ENCODE results near the gene CITED4. TPM values are rescaled to one million over a fixed set of nuclear protein-coding genes. Genes with fewer than 3 reads are reported as not detected.

Gene CITED4
- total RNA-seq, 1 experiment from 2014 or later, result 9.5 TPM

DNA sequence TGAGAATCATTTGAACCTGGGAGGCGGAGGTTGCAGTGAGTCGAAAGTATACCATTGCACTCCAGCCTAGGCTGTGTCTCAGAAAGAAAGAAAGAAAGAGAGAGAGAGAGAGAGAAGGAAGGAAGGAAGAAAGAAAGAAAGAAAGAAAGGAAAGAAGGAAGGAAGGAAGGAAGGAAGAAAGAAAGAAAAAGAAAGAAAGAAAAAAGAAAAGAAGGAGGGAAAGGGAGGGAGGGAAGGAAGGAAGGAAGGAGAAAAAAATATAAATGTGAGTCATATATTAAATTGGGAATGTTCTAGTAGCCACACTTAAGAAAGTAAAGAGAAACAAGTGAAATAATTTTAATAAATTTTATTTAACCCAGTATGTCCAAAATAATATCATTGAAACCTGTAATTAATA is 16.7 kb upstream of the CITED4 start:
- Histone ChIP-seq H3K9ac (ENCODE audit: extremely low read depth, insufficient read length, low read length) (no peak overlapping the region), H2AFZ (ENCODE audit: low read length) (no peak overlapping the region), H3K4ac (ENCODE audit: low read depth, low read length) (no peak overlapping the region), H3K27ac (ENCODE audit: insufficient read length, low read depth, low read length) (no peak overlapping the region), H3K23me2 (ENCODE audit: insufficient read length, low read depth, low read length, poor library complexity, severe bottlenecking) (no peaks in the 10 kb centered on the region), H3K4me1 (ENCODE audit: insufficient read depth, low read length) (no peaks in the 10 kb centered on the region; the same call in 1 of the 2 replicates), H2AK5ac (ENCODE audit: insufficient read length, low read length) (no peak overlapping the region), H3K56ac (ENCODE audit: insufficient read length, low read depth, low read length) (no peak overlapping the region), H2BK20ac (ENCODE audit: low read depth, low read length, poor library complexity, severe bottlenecking) (no peak overlapping the region), H2BK12ac (ENCODE audit: insufficient read length, low read depth, low read length) (no peak overlapping the region), H4K8ac (replicated peaks; ENCODE audit: insufficient read length, low read depth, low read length) (no peak overlapping the region), H3K9me3 (ENCODE audit: control insufficient read depth, low read depth, low read length) (no peaks in the 10 kb centered on the region), H4K5ac (ENCODE audit: insufficient read length, low read depth, low read length) (no peak overlapping the region), H3K79me2 (ENCODE audit: insufficient read depth, low read length) (no peaks in the 10 kb centered on the region), H2BK15ac (ENCODE audit: low read depth, low read length) (no peak overlapping the region), H3K18ac (ENCODE audit: insufficient read length, low read depth, low read length) (no peak overlapping the region), H3T11ph (ENCODE audit: low read length) (no peak overlapping the region), H3K79me1 (ENCODE audit: insufficient read depth, low read depth, low read length, poor library complexity, severe bottlenecking) (no peaks in the 10 kb centered on the region), H4K91ac (ENCODE audit: insufficient read length, low read depth, low read length) (no peak overlapping the region), H3K27me3 (ENCODE audit: insufficient read depth, low read length) (no peaks in the 10 kb centered on the region; the same call in 1 of the 2 replicates), H3K14ac (ENCODE audit: insufficient read depth, low read length) (no peak overlapping the region), H2BK120ac (ENCODE audit: low read depth, low read length, poor library complexity, severe bottlenecking) (no peak overlapping the region), H2BK5ac (ENCODE audit: insufficient read length, low read length) (no peak overlapping the region), H3K23ac (ENCODE audit: insufficient read length, low read depth, low read length) (no peak overlapping the region), H3K4me2 (ENCODE audit: insufficient read depth, insufficient read length, low read length) (no peak overlapping the region), H4K20me1 (ENCODE audit: control insufficient read depth, insufficient read depth, insufficient read length) (no peaks in the 10 kb centered on the region)
- H3K27me3 Mint-ChIP-seq (ENCODE audit: low read depth), result peaks cover 8% of the 10 kb centered on the region
- peaks cover 10 to 24% of the 10 kb centered on the region in 2 experiments for H3K4me1 Mint-ChIP-seq
- H3K4me3 Mint-ChIP-seq, result no peak overlapping the region
- peaks cover 12 to 13% of the 10 kb centered on the region in 2 experiments; a peak in 4 of 5 replicates for H3K9me3 Mint-ChIP-seq
- H3K27ac Mint-ChIP-seq, result no peak overlapping the region; a peak in 1 of 7 replicates
- peaks cover 0 to 8% (median 0%) of the 10 kb centered on the region in 3 experiments; a peak in 3 of 7 replicates for H3K36me3 Mint-ChIP-seq (ENCODE audit: insufficient read depth in 1 of 3, low read depth in 3 of 3)
- DNase-seq, result no peak
- TF ChIP-seq, protein P1, sequence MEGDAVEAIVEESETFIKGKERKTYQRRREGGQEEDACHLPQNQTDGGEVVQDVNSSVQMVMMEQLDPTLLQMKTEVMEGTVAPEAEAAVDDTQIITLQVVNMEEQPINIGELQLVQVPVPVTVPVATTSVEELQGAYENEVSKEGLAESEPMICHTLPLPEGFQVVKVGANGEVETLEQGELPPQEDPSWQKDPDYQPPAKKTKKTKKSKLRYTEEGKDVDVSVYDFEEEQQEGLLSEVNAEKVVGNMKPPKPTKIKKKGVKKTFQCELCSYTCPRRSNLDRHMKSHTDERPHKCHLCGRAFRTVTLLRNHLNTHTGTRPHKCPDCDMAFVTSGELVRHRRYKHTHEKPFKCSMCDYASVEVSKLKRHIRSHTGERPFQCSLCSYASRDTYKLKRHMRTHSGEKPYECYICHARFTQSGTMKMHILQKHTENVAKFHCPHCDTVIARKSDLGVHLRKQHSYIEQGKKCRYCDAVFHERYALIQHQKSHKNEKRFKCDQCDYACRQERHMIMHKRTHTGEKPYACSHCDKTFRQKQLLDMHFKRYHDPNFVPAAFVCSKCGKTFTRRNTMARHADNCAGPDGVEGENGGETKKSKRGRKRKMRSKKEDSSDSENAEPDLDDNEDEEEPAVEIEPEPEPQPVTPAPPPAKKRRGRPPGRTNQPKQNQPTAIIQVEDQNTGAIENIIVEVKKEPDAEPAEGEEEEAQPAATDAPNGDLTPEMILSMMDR (conservative IDR thresholded peaks at IDR 0.05), result no peak
- WGBS (ENCODE audit: extremely low coverage, insufficient read length, low lambda C conversion rate), result no CpG with 5 or more reads among the region's 2 CpGs

Measured in H9 (cell line).